Measurements from ENCODE around the gene GTF2H3. TPM values are rescaled to one million over a fixed set of nuclear protein-coding genes. Genes with fewer than 3 reads are reported as not detected.

The GTF2H3 gene
- total and polyA plus RNA-seq, 10 donors = 6.4 to 23.1 (median 19.7) TPM

- no peak overlapping the region for H3K27ac ChIP-seq
- no peak overlapping the region for H3K4me3 ChIP-seq
- WGBS, 5 donors = 75 to 93% (median 86%) methylated on average over 3 of the region's 3 CpGs
- intact Hi-C loops (cut with DNase I; ENCODE audit: low total_unique reads) = no loop called here
- TF ChIP-seq POLR2AphosphoS5 (IDR thresholded peaks at IDR 0.05) (no peak), POLR2A (IDR thresholded peaks at IDR 0.05) (no peak), CTCF (IDR thresholded peaks at IDR 0.05 in 8 of 11, conservative IDR thresholded peaks at IDR 0.05 in 3 of 11) (no peak)
- no peaks in the 10 kb centered on the region for H3K9me3 ChIP-seq
- no peaks in the 10 kb centered on the region for H3K27me3 ChIP-seq (replicated peaks in 1 of 7)
- H3K4me1 ChIP-seq = peaks cover 0 to 1% (median under 1%) of the 10 kb centered on the region in 6 donors
- peaks cover 0 to 32% (median 1%) of the 10 kb centered on the region in 6 donors for H3K36me3 ChIP-seq
- no peak for DNase-seq
These were observed 72.3 kb downstream of the GTF2H3 start for GRCh38 chr12:123705935-123706334.

- DNase-seq = no peak
- no peaks in the 10 kb centered on the region for H3K27me3 ChIP-seq (replicated peaks in 1 of 7)
- intact Hi-C loops (cut with DNase I; ENCODE audit: low total_unique reads) = no loop called here
- no peaks in the 10 kb centered on the region for H3K9me3 ChIP-seq
- H3K4me1 ChIP-seq = peaks cover 0 to 9% (median 8%) of the 10 kb centered on the region in 6 donors
- TF ChIP-seq CTCF (IDR thresholded peaks at IDR 0.05 in 8 of 11, conservative IDR thresholded peaks at IDR 0.05 in 3 of 11) = no peak
- TF ChIP-seq POLR2A (IDR thresholded peaks at IDR 0.05) = no peak
- H3K4me3 ChIP-seq = no peak overlapping the region
- 95 to 98% (median 96%) methylated on average over 4 of the region's 4 CpGs for WGBS, 5 donors
- peaks cover 0 to 22% (median 0%) of the 10 kb centered on the region in 6 donors for H3K36me3 ChIP-seq
- no peak overlapping the region for H3K27ac ChIP-seq
These were observed 73.8 kb downstream of the GTF2H3 start for GRCh38 chr12:123707466-123707865.

Small RNAs within 50 kb of the gene (small RNA-seq; reads per million reads assigned to genes)
- gene SNORA9B = 0 reads per million in 4 donors

Other genes starting within 250 kb of the GTF2H3 start
- gene KMT5A, start 249.7 kb upstream of the GTF2H3 start, total RNA-seq = 10 to 100 TPM; 28.7 to 40.3 (median 35.6) TPM
- gene KMT5A, start 249.7 kb upstream of the GTF2H3 start, polyA plus RNA-seq = 10 to 100 TPM; 11.3 to 15.9 (median 11.3) TPM
- gene RILPL2, start 197.1 kb upstream of the GTF2H3 start, total RNA-seq = 10 to 100 TPM; 10.8 to 15.7 (median 12.5) TPM
- gene RILPL2, start 197.1 kb upstream of the GTF2H3 start, polyA plus RNA-seq = 10 to 100 TPM; 14.0 to 18.0 (median 14.8) TPM
- gene SNRNP35, start 175.7 kb upstream of the GTF2H3 start, total RNA-seq = 10 to 100 TPM; 18.9 to 36.1 (median 27.8) TPM
- 10 to 100 TPM; 36.3 to 63.7 (median 55.4) TPM for gene SNRNP35, start 175.7 kb upstream of the GTF2H3 start, polyA plus RNA-seq
- gene RILPL1, start 100.1 kb upstream of the GTF2H3 start, total RNA-seq = 10 to 100 TPM in 4 of 7 donors, 1 to 10 TPM in 3; 8.0 to 13.6 (median 11.2) TPM
- gene RILPL1, start 100.1 kb upstream of the GTF2H3 start, polyA plus RNA-seq = 1 to 10 TPM; 3.2 to 6.0 (median 5.3) TPM
- gene TMED2, start 49.3 kb upstream of the GTF2H3 start, total RNA-seq = 100 to 1,000 TPM in 5 of 7 donors, 10 to 100 TPM in 2; 90.8 to 135 (median 112) TPM
- 10 to 100 TPM; 32.3 to 52.1 (median 42.9) TPM for gene TMED2, start 49.3 kb upstream of the GTF2H3 start, polyA plus RNA-seq
- gene DDX55, start 31.7 kb upstream of the GTF2H3 start, total RNA-seq = 10 to 100 TPM; 19.7 to 43.7 (median 26.5) TPM
- 10 to 100 TPM; 16.4 to 22.3 (median 18.0) TPM for gene DDX55, start 31.7 kb upstream of the GTF2H3 start, polyA plus RNA-seq
- gene EIF2B1, start 143 bp upstream of the GTF2H3 start, total RNA-seq = 100 to 1,000 TPM in 3 of 7 donors, 10 to 100 TPM in 4; 35.1 to 137 (median 47.2) TPM
- 10 to 100 TPM; 28.3 to 29.0 (median 28.7) TPM for gene EIF2B1, start 143 bp upstream of the GTF2H3 start, polyA plus RNA-seq
- gene TCTN2, start 37.3 kb downstream of the GTF2H3 start, total RNA-seq = 10 to 100 TPM in 1 of 7 donors, 1 to 10 TPM in 6; 4.3 to 10.9 (median 7.5) TPM
- gene TCTN2, start 37.3 kb downstream of the GTF2H3 start, polyA plus RNA-seq = 1 to 10 TPM; 1.9 to 4.1 (median 3.3) TPM
- 10 to 100 TPM; 27.9 to 46.0 (median 34.9) TPM for gene ATP6V0A2, start 78.5 kb downstream of the GTF2H3 start, total RNA-seq
- 1 to 10 TPM; 7.2 to 9.1 (median 8.5) TPM for gene ATP6V0A2, start 78.5 kb downstream of the GTF2H3 start, polyA plus RNA-seq
- 1 to 10 TPM in 3 of 7 donors, under 1 TPM in 3, not detected in 1; 0.26 to 2.2 (median 0.95) TPM for gene DNAH10, start 128.5 kb downstream of the GTF2H3 start, total RNA-seq
- gene DNAH10, start 128.5 kb downstream of the GTF2H3 start, polyA plus RNA-seq = under 1 TPM; 0.23 to 0.35 (median 0.26) TPM

Measured in spleen (tissue), 11 donors.